H9 (cell line): ENCODE data around the gene HGS. TPM values are rescaled to one million over a fixed set of nuclear protein-coding genes. Genes with fewer than 3 reads are reported as not detected.
A peak's percentile ranks its signal among the peaks of the same experiment; 100 is the strongest.

Source experiments
- DNase-seq: peaks from one replicate; pipeline ENCODE4 v3.0.0-alpha.2; 2017
- H2AFZ ChIP-seq: one replicate; pipeline ENCODE4 v1.6.1; 2013; ENCODE audit warnings: mild to moderate bottlenecking, low read length, control low read depth, moderate library complexity
- H2AK5ac ChIP-seq: 2 replicates; pipeline ENCODE4 v1.6.1; 2013; ENCODE audit warnings: low read length, control low read depth, mixed read lengths; ENCODE audit not compliant: insufficient read length
- H2BK120ac ChIP-seq: one replicate; pipeline ENCODE4 v1.6.1; 2013; ENCODE audit warnings: low read depth, mild to moderate bottlenecking, low read length, control low read depth, inconsistent platforms; ENCODE audit not compliant: poor library complexity, severe bottlenecking
- H2BK12ac ChIP-seq: 2 replicates; pipeline ENCODE4 v1.6.1; 2013; ENCODE audit warnings: low read length, control low read depth, mixed read lengths, low read depth; ENCODE audit not compliant: insufficient read length
- H2BK15ac ChIP-seq: 2 replicates; pipeline ENCODE4 v1.6.1; 2013; ENCODE audit warnings: low read depth, low read length, control low read depth
- H2BK20ac ChIP-seq: one replicate; pipeline ENCODE4 v1.6.1; 2013; ENCODE audit warnings: low read depth, mild to moderate bottlenecking, low read length, control low read depth, inconsistent platforms; ENCODE audit not compliant: poor library complexity, severe bottlenecking
- H2BK5ac ChIP-seq: 2 replicates; pipeline ENCODE4 v1.6.1; 2013; ENCODE audit warnings: low read length, control low read depth, mixed read lengths; ENCODE audit not compliant: insufficient read length
- H3K14ac ChIP-seq: 2 replicates; pipeline ENCODE4 v1.6.1; 2013; ENCODE audit warnings: low read length, control low read depth; ENCODE audit not compliant: insufficient read depth
- H3K18ac ChIP-seq: 2 replicates; pipeline ENCODE4 v1.6.1; 2013; ENCODE audit warnings: low read depth, mild to moderate bottlenecking, mixed read lengths, low read length, control low read depth; ENCODE audit not compliant: insufficient read length
- H3K23ac ChIP-seq: 2 replicates; pipeline ENCODE4 v1.6.1; 2013; ENCODE audit warnings: low read length, control low read depth, mixed read lengths, low read depth; ENCODE audit not compliant: insufficient read length
- H3K23me2 ChIP-seq: 2 replicates; pipeline ENCODE4 v1.6.1; 2013; ENCODE audit warnings: low read depth, mild to moderate bottlenecking, mixed read lengths, low read length, control low read depth; ENCODE audit not compliant: insufficient read length, poor library complexity, severe bottlenecking
- H3K27ac ChIP-seq: 2 replicates; pipeline ENCODE4 v1.5.1; 2013; ENCODE audit warnings: low read length, control low read depth, mixed read lengths, low read depth; ENCODE audit not compliant: insufficient read length
- H3K27me3 ChIP-seq: 2 replicates; pipeline ENCODE4 v1.6.1; 2013; ENCODE audit warnings: low read length, control low read depth, inconsistent platforms; ENCODE audit not compliant: insufficient read depth
- H3K4ac ChIP-seq: 2 replicates; pipeline ENCODE4 v1.6.1; 2013; ENCODE audit warnings: low read depth, mild to moderate bottlenecking, control low read depth, inconsistent platforms, low read length, moderate library complexity
- H3K4me1 ChIP-seq: 2 replicates; pipeline ENCODE4 v1.6.1; 2013; ENCODE audit warnings: low read length, control low read depth, inconsistent platforms; ENCODE audit not compliant: insufficient read depth
- H3K4me2 ChIP-seq: 2 replicates; pipeline ENCODE4 v1.6.1; 2013; ENCODE audit warnings: low read length, control low read depth, mixed read lengths; ENCODE audit not compliant: insufficient read length, insufficient read depth
- H3K56ac ChIP-seq: 2 replicates; pipeline ENCODE4 v1.6.1; 2013; ENCODE audit warnings: low read depth, mild to moderate bottlenecking, mixed read lengths, low read length, control low read depth; ENCODE audit not compliant: insufficient read length
- H3K79me1 ChIP-seq: 2 replicates; pipeline ENCODE4 v1.6.1; 2013; ENCODE audit warnings: low read depth, mild to moderate bottlenecking, moderate library complexity, low read length, control low read depth, inconsistent platforms; ENCODE audit not compliant: insufficient read depth, poor library complexity, severe bottlenecking
- H3K79me2 ChIP-seq: 2 replicates; pipeline ENCODE4 v1.6.1; 2013; ENCODE audit warnings: low read length, control low read depth, inconsistent platforms; ENCODE audit not compliant: insufficient read depth
- H3K9ac ChIP-seq: 2 replicates; pipeline ENCODE4 v1.6.1; 2013; ENCODE audit warnings: low read length, control low read depth, mixed read lengths; ENCODE audit not compliant: insufficient read length; ENCODE audit errors: extremely low read depth
- H3K9me3 ChIP-seq: one replicate; pipeline ENCODE4 v1.6.1; 2013; ENCODE audit warnings: low read depth, low read length, inconsistent platforms; ENCODE audit not compliant: control insufficient read depth
- H3T11ph ChIP-seq: one replicate; pipeline ENCODE4 v1.6.1; 2013; ENCODE audit warnings: mild to moderate bottlenecking, low read length, control low read depth, inconsistent platforms
- H4K20me1 ChIP-seq: one replicate; pipeline ENCODE4 v1.6.1; 2013; ENCODE audit not compliant: control insufficient read depth, insufficient read length, insufficient read depth
- H4K5ac ChIP-seq: 2 replicates; pipeline ENCODE4 v1.6.1; 2013; ENCODE audit warnings: low read depth, mild to moderate bottlenecking, mixed read lengths, low read length, control low read depth; ENCODE audit not compliant: insufficient read length
- H4K8ac ChIP-seq: replicated peaks from 2 replicates; pipeline ENCODE4 v1.6.1; 2013; ENCODE audit warnings: low read length, control low read depth, mixed read lengths, low read depth; ENCODE audit not compliant: insufficient read length
- H4K91ac ChIP-seq: 2 replicates; pipeline ENCODE4 v1.6.1; 2013; ENCODE audit warnings: low read depth, mild to moderate bottlenecking, moderate library complexity, mixed read lengths, low read length, control low read depth; ENCODE audit not compliant: insufficient read length
- H3K27ac Mint-ChIP-seq, 3 experiments: 2 replicates in 2 of 3; 3 replicates in 1 of 3; pipeline ENCODE4 v1.8.0; 2020 to 2021; ENCODE audit warnings: mixed read lengths in 3 of 3, mild to moderate bottlenecking in 1 of 3, moderate library complexity in 1 of 3
- H3K27me3 Mint-ChIP-seq: 2 replicates; pipeline ENCODE4 v1.8.0; 2021; ENCODE audit warnings: low read depth, mild to moderate bottlenecking, moderate library complexity, mixed read lengths
- H3K36me3 Mint-ChIP-seq, 3 experiments: 2 replicates in 2 of 3; 3 replicates in 1 of 3; pipeline ENCODE4 v1.8.0; 2020 to 2021; ENCODE audit warnings: low read depth in 3 of 3, mixed read lengths in 3 of 3; ENCODE audit not compliant: insufficient read depth in 1 of 3
- H3K4me1 Mint-ChIP-seq, 2 experiments: 2 replicates each; pipeline ENCODE4 v1.8.0; 2020; ENCODE audit warnings: mixed read lengths in 2 of 2
- H3K4me3 Mint-ChIP-seq, 2 experiments: 2 replicates in 1 of 2; 3 replicates in 1 of 2; pipeline ENCODE4 v1.8.0; 2020 to 2021; ENCODE audit warnings: mild to moderate bottlenecking in 2 of 2, mixed read lengths in 2 of 2, moderate library complexity in 1 of 2
- H3K9me3 Mint-ChIP-seq, 2 experiments: 2 replicates in 1 of 2; 3 replicates in 1 of 2; pipeline ENCODE4 v1.8.0; 2020; ENCODE audit warnings: mild to moderate bottlenecking in 2 of 2, mixed read lengths in 2 of 2, moderate library complexity in 1 of 2
- WGBS: extraction: QIAGEN DNeasy Blood & Tissue Kit; methylation state at CpG from one replicate; pipeline ENCODE4 v1.1.7; 2013; ENCODE audit warnings: missing lambda C conversion rate, low lambda C conversion rate, mixed read lengths; ENCODE audit not compliant: insufficient read length; ENCODE audit errors: extremely low coverage; 5-methylcytosine and 5-hydroxymethylcytosine counted together
- total RNA-seq: library from RNA; stranded (reverse); gene quantifications from 2 replicates; pipeline ENCODE4 v1.2.1, GENCODE V29; 2021
- TF ChIP-seq, protein P1 (sequence below): fragments of 200-600 bp; sonication (generic); conservative IDR thresholded peaks from 3 replicates; pipeline ENCODE4 v1.8.0; 2021; ENCODE audit warnings: antibody characterized with exemption, mild to moderate bottlenecking

Gene HGS
- total RNA-seq, 1 experiment from 2014 or later = 106 TPM

DNA sequence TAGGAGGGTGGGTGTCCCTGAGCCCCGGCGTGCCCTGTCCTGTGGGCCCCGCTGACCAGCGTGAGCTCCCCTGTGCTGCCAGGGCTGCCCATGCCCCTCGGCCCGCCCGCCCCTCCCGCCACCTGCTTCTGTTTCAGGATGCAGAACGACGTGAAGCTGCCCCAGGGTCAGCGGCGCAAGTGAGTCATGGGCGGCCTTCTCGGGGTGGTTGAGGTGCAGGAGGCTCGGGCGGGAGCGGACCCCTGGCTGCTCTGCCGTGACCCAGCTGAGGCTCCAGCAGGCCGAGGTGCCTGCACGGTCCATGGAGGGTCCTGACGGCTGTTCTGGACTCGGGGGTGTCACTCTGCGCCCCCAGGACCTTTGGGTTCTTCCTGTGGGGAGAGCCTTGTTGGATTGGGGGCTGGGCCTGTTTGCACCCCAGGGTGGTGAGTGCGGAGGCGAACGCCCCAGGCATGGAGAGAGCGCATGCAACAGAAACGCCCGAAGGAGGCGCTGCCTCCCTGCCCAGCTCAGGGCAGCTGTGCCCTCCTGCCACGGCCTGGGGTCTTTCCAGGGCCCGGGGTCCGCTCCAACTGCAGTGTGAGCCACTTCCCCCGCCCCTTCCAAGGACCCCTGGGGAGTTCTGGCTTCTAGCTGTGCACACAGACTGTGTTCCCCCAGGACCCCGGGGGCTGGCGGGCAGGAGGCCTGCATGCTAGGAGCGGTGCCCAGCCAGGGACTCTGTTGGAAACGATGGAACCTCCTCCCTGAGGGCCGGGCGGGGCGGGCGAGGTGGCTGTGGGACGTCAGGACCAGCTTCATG, 32.3 kb downstream of the HGS start:
- Histone ChIP-seq H2AFZ (no peak overlapping the region), H2BK15ac (no peak overlapping the region), H3K27ac (no peak overlapping the region), H3K27me3 (no peaks in the 10 kb centered on the region), H3T11ph (no peak overlapping the region), H2AK5ac (no peak overlapping the region), H2BK5ac (no peak overlapping the region), H3K14ac (no peak overlapping the region), H3K23me2 (peaks cover 12% of the 10 kb centered on the region), H3K4me1 (no peaks in the 10 kb centered on the region; the same call in 1 of the 2 replicates), H4K20me1 (no peaks in the 10 kb centered on the region), H3K9ac (no peak overlapping the region), H3K23ac (no peak overlapping the region), H2BK120ac (no peak overlapping the region), H3K9me3 (no peaks in the 10 kb centered on the region), H4K8ac (no peak overlapping the region), H2BK20ac (no peak overlapping the region), H3K56ac (no peak overlapping the region), H3K79me1 (no peaks in the 10 kb centered on the region), H3K4ac (no peak overlapping the region), H2BK12ac (no peak overlapping the region), H3K79me2 (no peaks in the 10 kb centered on the region; the same call in 1 of the 2 replicates), H4K5ac (no peak overlapping the region), H4K91ac (no peak overlapping the region), H3K18ac (no peak overlapping the region), H3K4me2 (no peak overlapping the region)
- Mint-ChIP-seq H3K9me3 (no peaks in the 10 kb centered on the region; a peak in 1 of 5 replicates), H3K36me3 (peaks cover 6 to 19% (median 14%) of the 10 kb centered on the region in 3 experiments), H3K4me1 (peaks cover 8 to 16% of the 10 kb centered on the region in 2 experiments), H3K27me3 (no peaks in the 10 kb centered on the region; the same call in 1 of the 2 replicates), H3K4me3 (no peak overlapping the region), H3K27ac (no peak overlapping the region)
- no CpG with 5 or more reads among the region's 43 CpGs for WGBS
- TF ChIP-seq, protein P1, sequence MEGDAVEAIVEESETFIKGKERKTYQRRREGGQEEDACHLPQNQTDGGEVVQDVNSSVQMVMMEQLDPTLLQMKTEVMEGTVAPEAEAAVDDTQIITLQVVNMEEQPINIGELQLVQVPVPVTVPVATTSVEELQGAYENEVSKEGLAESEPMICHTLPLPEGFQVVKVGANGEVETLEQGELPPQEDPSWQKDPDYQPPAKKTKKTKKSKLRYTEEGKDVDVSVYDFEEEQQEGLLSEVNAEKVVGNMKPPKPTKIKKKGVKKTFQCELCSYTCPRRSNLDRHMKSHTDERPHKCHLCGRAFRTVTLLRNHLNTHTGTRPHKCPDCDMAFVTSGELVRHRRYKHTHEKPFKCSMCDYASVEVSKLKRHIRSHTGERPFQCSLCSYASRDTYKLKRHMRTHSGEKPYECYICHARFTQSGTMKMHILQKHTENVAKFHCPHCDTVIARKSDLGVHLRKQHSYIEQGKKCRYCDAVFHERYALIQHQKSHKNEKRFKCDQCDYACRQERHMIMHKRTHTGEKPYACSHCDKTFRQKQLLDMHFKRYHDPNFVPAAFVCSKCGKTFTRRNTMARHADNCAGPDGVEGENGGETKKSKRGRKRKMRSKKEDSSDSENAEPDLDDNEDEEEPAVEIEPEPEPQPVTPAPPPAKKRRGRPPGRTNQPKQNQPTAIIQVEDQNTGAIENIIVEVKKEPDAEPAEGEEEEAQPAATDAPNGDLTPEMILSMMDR = peak; percentile 22; the same call in 1 of the 3 replicates
- no peak for DNase-seq
